RWPE1 (cell line): Measurements from ENCODE around the gene PGF.

ENCODE experiments used
- CTCF ChIA-PET: fragments of 350-600 bp; sonication (Branson Sonifier 250); formaldehyde crosslinking; extraction: SDS; loops from one replicate; lab custom pipeline; 2021; lab: Yijun Ruan, JAX
- POLR2A ChIA-PET: fragments of 400-600 bp; formaldehyde crosslinking; extraction: SDS; loops from one replicate; lab custom pipeline; 2020; ENCODE audit warnings: antibody characterized with exemption; ENCODE audit not compliant: low non-redundant PET; lab: Yijun Ruan, JAX
- DNase-seq: peaks from one replicate; pipeline ENCODE4 v3.0.0; 2012; ENCODE audit warnings: low spot score
- H3K27ac ChIP-seq: fragments of 450-650 bp; 2 replicates; pipeline ENCODE4 v1.5.1; 2017
- TF ChIP-seq, protein P1 (sequence below): fragments of 450-650 bp; conservative IDR thresholded peaks from 2 replicates; pipeline ENCODE4 v1.5.1; 2017; ENCODE audit warnings: low read depth, mild to moderate bottlenecking

Gene PGF

GRCh38 chr14:74953686-74954085 is 1.7 kb downstream of the PGF start:
- H3K27ac ChIP-seq = peak overlapping the region; percentile 60
- DNase-seq = no peak
- CTCF ChIA-PET = interaction anchor here (1.0 to 1.4 kb wide), 3 partner anchors 9 to 135 kb away, joined by 4 to 8 read pairs (median 5); no protein-coding TSS in a partner anchor
- POLR2A ChIA-PET = no interaction called here
- TF ChIP-seq, protein P1, sequence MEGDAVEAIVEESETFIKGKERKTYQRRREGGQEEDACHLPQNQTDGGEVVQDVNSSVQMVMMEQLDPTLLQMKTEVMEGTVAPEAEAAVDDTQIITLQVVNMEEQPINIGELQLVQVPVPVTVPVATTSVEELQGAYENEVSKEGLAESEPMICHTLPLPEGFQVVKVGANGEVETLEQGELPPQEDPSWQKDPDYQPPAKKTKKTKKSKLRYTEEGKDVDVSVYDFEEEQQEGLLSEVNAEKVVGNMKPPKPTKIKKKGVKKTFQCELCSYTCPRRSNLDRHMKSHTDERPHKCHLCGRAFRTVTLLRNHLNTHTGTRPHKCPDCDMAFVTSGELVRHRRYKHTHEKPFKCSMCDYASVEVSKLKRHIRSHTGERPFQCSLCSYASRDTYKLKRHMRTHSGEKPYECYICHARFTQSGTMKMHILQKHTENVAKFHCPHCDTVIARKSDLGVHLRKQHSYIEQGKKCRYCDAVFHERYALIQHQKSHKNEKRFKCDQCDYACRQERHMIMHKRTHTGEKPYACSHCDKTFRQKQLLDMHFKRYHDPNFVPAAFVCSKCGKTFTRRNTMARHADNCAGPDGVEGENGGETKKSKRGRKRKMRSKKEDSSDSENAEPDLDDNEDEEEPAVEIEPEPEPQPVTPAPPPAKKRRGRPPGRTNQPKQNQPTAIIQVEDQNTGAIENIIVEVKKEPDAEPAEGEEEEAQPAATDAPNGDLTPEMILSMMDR = no peak

- no peak for DNase-seq
- CTCF ChIA-PET = interaction anchor here (0.6 to 1.4 kb wide), 3 partner anchors 12 to 608 kb away, joined by 3 to 8 read pairs (median 6); no protein-coding TSS in a partner anchor
- H3K27ac ChIP-seq = peak overlapping the region; percentile 60
- TF ChIP-seq, protein P1 = no peak
- POLR2A ChIA-PET = no interaction called here
Measured at GRCh38 chr14:74952697-74953484, 2.5 kb downstream of the PGF start.

DNA sequence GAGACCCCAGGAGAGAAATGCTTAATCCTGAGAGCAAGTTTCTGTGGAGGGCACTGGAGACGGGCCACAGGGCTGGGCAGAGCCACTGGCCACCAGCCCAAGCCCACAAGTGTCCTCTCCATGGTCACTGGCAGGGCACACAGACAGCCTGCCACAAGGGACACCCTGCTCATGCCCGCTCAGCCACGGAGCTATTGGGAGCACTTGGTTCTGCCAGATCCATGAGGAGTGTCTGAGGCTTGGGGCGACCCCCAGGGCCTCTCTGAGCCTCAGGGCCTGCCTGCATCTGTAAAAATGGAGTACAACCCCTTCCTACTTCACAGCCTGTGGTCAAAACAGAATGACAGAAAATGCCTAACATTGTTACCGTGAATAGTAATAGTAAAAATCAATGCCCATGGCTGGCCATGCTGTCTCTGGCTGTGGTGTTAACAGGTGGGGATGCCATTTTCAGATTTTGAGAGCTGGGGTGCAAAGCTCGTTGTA is 3.2 kb downstream of the PGF start:
- H3K27ac ChIP-seq = peak overlapping the region; percentile 29
- DNase-seq = no peak
- ChIA-PET CTCF (interaction anchor here (0.6 kb wide), 1 partner anchor 607 kb away, joined by 6 read pairs; no protein-coding TSS in a partner anchor), POLR2A (no interaction called here)
- TF ChIP-seq, protein P1 = no peak

DNA sequence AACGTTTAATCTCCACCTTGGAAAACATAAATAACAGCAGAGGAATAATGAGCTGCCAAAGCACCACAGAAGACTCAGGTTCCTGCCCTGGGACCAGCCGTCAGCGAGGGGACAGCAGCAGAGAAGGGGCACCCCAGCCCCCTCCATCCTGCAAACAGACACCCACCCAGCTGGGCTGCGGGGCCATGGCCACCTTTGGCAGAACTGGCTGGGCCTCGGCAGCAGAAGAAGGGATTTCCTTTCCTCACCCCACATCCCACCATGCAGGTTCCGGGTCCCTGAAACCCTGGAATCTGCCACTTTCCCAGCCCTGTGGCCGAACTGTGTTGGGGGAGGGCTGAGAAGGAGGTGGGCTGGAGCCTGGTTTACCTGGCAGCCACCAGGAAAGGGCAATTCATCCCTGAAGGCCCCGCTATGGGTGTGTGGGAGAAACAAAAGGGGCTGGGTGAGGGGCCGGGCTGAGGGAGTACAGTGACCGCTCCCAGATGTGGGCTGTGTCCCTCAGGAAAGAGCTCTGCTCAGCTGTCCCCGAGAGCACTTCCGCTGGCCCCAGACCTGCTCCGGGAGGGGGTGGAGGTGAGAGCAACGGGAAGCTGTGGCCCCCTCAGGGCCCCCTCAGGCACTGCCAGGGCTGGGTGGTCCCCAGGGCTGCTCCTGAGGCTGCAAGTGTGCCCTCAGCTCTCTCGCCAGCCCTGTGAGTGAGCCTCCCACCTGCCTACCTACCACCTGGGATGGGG is 3.8 kb downstream of the PGF start:
- peak overlapping the region; percentile 29 for H3K27ac ChIP-seq
- no peak for DNase-seq
- TF ChIP-seq, protein P1 = no peak
- CTCF ChIA-PET = interaction anchor here (0.7 kb wide), 1 partner anchor 143 kb away, joined by 4 read pairs; no protein-coding TSS in a partner anchor
- POLR2A ChIA-PET = no interaction called here

DNA sequence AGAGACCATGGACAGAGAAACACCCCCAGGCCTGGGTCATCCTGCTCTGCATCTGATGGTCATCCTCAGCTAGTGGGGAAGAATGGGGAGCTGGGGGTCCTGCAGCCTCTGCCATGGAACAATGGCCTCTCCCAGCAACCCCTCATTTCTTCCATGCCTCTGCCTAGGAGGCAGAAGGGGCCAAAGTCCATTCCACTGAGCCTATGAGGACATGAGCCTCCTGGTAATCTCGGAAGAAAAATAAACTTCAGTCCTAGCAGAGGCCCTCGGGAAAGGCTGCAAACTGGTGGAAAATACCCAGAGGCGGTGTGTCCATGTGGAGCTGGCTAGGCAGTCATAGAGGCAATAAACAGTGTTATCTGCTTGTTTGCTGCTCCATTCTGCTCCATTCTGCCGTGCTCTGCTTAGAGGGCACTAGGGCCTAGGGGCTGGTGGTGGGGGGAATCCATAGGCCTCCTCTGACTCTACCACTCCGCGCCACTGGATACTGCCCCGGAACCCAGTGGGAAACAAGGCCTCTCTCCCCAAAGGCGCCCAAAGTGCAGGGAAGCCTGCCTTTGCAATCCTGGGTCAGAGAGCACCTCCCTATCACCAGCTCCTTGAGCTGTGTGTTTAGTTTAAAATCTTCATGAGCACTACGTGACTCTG is 4.5 kb downstream of the PGF start:
- no peak for DNase-seq
- TF ChIP-seq, protein P1 = no peak
- CTCF ChIA-PET = no interaction called here
- POLR2A ChIA-PET = no interaction called here
- H3K27ac ChIP-seq = peak overlapping the region; percentile 20; the same call in 1 of the 2 replicates
